HFFc6 (cell line): ENCODE data around the gene PMFBP1. TPM values are rescaled to one million over a fixed set of nuclear protein-coding genes. Genes with fewer than 3 reads are reported as not detected.

ENCODE experiments used
- DNase-seq: peaks from one replicate; pipeline ENCODE4 v3.0.0-alpha.2; 2018
- H3K27ac Mint-ChIP-seq: 2 replicates; pipeline ENCODE4 v1.8.0; 2020; ENCODE audit warnings: mild to moderate bottlenecking, mixed read lengths
- H3K27me3 Mint-ChIP-seq: 2 replicates; pipeline ENCODE4 v1.8.0; 2021; ENCODE audit warnings: mild to moderate bottlenecking, moderate library complexity, mixed read lengths; ENCODE audit not compliant: insufficient read depth
- H3K36me3 Mint-ChIP-seq: 2 replicates; pipeline ENCODE4 v1.8.0; 2021; ENCODE audit warnings: low read depth, mixed read lengths
- H3K4me1 Mint-ChIP-seq: 2 replicates; pipeline ENCODE4 v1.8.0; 2020; ENCODE audit warnings: low read depth, mixed read lengths
- H3K4me3 Mint-ChIP-seq: 2 replicates; pipeline ENCODE4 v1.8.0; 2020; ENCODE audit warnings: mild to moderate bottlenecking, moderate library complexity, mixed read lengths
- H3K9me3 Mint-ChIP-seq: 2 replicates; pipeline ENCODE4 v1.8.0; 2020; ENCODE audit warnings: mild to moderate bottlenecking, mixed read lengths
- CTCF ChIP-seq: fragments of 200-600 bp; sonication (generic); IDR thresholded peaks from 2 replicates; pipeline ENCODE4 v1.5.0; 2021; ENCODE audit warnings: antibody characterized with exemption, mild to moderate bottlenecking
- total RNA-seq, 6 experiments: library from RNA; stranded (reverse); fragmentation: NEBNext Ultra II Directional; extraction: Animal tissue kit (Norgen Biotek cat#: 25700); gene quantifications; 2 replicates in 1 of 6; 3 replicates in 5 of 6; pipeline ENCODE4 v1.2.3, GENCODE V29; 2021

Gene PMFBP1
- total RNA-seq, 6 experiments from 2014 or later, result 0.07 to 0.31 TPM; not detected in 4

GRCh38 chr16:72216767-72217166 is 44.8 kb upstream of the PMFBP1 start:
- H3K4me3 Mint-ChIP-seq, result no peak overlapping the region
- H3K27ac Mint-ChIP-seq, result no peak overlapping the region
- H3K9me3 Mint-ChIP-seq, result no peaks in the 10 kb centered on the region; the same call in 1 of the 2 replicates
- peaks cover 4% of the 10 kb centered on the region; the same call in 1 of the 2 replicates for H3K27me3 Mint-ChIP-seq
- peaks cover 7% of the 10 kb centered on the region for H3K4me1 Mint-ChIP-seq
- no peak for TF ChIP-seq CTCF
- H3K36me3 Mint-ChIP-seq, result 0 out of 2 replicates have a peak, but pooled peaks cover 9% of the 10 kb centered on the region
- no peak for DNase-seq

DNA sequence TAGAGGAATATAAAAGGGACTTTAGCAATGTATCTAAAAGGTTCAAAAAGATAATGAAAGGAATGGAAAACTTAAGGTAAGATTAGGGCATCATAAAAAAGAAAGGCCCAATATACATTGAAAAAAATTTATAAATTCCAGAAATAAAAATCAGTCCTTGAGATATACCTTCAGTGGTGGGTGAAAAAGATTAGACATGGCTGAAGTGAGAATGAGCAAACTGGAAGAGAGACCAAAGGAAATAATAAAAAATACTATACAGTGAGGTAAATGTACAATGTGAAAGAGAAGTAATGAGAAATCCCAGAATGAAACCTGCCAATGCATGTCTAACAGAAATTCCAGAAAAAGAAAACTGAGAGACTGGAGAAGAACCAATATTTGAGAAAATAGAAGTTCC is 42.9 kb upstream of the PMFBP1 start:
- Mint-ChIP-seq H3K27ac (no peak overlapping the region), H3K9me3 (no peaks in the 10 kb centered on the region; the same call in 1 of the 2 replicates), H3K27me3 (peaks cover 7% of the 10 kb centered on the region), H3K4me1 (no peaks in the 10 kb centered on the region), H3K4me3 (no peak overlapping the region), H3K36me3 (0 out of 2 replicates have a peak, but pooled peaks cover 9% of the 10 kb centered on the region)
- DNase-seq, result no peak
- TF ChIP-seq CTCF, result no peak

- no peak for DNase-seq
- no peak for TF ChIP-seq CTCF
- H3K4me3 Mint-ChIP-seq, result no peak overlapping the region
- H3K36me3 Mint-ChIP-seq, result 0 out of 2 replicates have a peak, but pooled peaks cover 9% of the 10 kb centered on the region
- peaks cover 4% of the 10 kb centered on the region for H3K27me3 Mint-ChIP-seq
- no peaks in the 10 kb centered on the region; the same call in 1 of the 2 replicates for H3K9me3 Mint-ChIP-seq
- no peaks in the 10 kb centered on the region for H3K4me1 Mint-ChIP-seq
- no peak overlapping the region for H3K27ac Mint-ChIP-seq
Observed at GRCh38 chr16:72211110-72211509, 39.2 kb upstream of the PMFBP1 start.

DNA sequence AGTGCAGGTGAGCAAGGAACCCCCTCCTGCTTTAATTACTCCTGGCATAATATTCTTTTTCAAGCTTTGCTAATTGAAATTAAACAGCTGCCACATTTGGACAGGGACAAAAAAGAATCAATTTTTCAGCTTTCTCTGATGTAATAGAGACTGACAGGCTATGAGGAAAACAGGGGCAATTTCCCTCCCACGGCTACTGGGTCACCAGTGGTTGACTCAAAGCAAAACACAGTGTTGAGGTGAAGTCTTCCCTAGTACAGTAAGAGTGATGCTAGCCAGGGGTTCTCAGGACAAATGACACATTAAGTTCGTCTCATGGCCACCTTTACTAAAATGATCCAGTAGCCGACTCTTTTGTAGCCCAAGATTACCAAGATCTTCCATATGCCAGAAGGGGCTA is 38.6 kb upstream of the PMFBP1 start:
- no peaks in the 10 kb centered on the region for H3K4me1 Mint-ChIP-seq
- no peak for DNase-seq
- no peaks in the 10 kb centered on the region; the same call in 1 of the 2 replicates for H3K9me3 Mint-ChIP-seq
- H3K27me3 Mint-ChIP-seq, result peaks cover 4% of the 10 kb centered on the region
- H3K36me3 Mint-ChIP-seq, result 0 out of 2 replicates have a peak, but pooled peaks cover 9% of the 10 kb centered on the region
- TF ChIP-seq CTCF, result no peak
- H3K4me3 Mint-ChIP-seq, result no peak overlapping the region
- no peak overlapping the region for H3K27ac Mint-ChIP-seq

DNA sequence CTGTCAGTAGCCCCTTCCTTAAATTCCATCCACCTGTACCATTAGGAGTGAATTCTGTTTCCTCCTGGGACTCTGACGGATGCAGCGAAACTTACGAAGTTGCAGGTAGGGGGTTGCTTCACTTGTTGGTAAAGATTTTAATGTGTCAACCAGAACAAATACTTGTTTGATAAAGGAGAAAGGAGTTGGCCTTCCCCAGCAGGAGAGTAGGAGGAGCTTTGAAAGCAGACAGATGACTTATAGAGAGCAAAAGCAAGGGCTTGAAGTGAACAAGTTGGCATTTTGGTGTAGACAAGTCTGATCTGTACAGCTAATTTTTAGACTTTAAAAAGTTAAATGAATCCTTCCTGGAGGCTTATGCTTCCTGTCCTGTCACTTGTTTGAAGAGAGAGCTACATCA is 38.1 kb upstream of the PMFBP1 start:
- H3K36me3 Mint-ChIP-seq, result 0 out of 2 replicates have a peak, but pooled peaks cover 5% of the 10 kb centered on the region
- no peak overlapping the region for H3K27ac Mint-ChIP-seq
- H3K4me3 Mint-ChIP-seq, result no peak overlapping the region
- H3K9me3 Mint-ChIP-seq, result no peaks in the 10 kb centered on the region; the same call in 1 of the 2 replicates
- no peaks in the 10 kb centered on the region for H3K4me1 Mint-ChIP-seq
- TF ChIP-seq CTCF, result no peak
- no peak for DNase-seq
- peaks cover 4% of the 10 kb centered on the region for H3K27me3 Mint-ChIP-seq
